Upper lobe of left lung (tissue), 4 donors: Measurements from ENCODE around the gene CIAO2B.

Source experiments
- POLR2A ChIP-seq, 4 donors: fragments of 450-650 bp; IDR thresholded peaks; one replicate each; pipeline ENCODE4 v1.5.1; 2016 to 2017; ENCODE audit warnings: antibody characterized with exemption in 4 of 4, mild to moderate bottlenecking in 2 of 4
- TF ChIP-seq, protein P1 (sequence below), 6 experiments: fragments of 450-650 bp in 4 of 6; fragments of 200-600 bp in 2 of 6; sonication (generic) in 2 of 6; IDR thresholded peaks; one replicate each; pipeline ENCODE4 v1.5.1; 2016 to 2019; ENCODE audit warnings: antibody characterized with exemption in 6 of 6

DNA sequence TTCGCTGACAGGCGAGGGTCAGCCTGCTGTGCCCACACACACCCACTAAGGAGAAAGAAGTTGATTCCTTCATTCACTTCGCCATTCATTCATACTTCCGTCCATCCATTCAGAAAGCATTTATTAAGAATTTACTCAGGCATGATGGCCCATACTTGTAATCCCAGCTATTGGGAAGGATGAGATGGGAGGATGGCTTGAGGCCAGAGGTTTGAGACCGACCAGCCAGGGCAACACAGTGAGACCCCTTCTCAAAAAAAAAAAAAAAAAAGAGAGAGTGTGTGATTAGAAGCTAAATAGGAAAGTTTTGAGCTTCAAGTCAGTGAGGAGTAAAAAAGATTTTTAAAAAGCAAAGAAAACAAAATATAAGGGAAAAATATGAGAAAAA is 9.8 kb upstream of the CIAO2B start:
- TF ChIP-seq, protein P1, sequence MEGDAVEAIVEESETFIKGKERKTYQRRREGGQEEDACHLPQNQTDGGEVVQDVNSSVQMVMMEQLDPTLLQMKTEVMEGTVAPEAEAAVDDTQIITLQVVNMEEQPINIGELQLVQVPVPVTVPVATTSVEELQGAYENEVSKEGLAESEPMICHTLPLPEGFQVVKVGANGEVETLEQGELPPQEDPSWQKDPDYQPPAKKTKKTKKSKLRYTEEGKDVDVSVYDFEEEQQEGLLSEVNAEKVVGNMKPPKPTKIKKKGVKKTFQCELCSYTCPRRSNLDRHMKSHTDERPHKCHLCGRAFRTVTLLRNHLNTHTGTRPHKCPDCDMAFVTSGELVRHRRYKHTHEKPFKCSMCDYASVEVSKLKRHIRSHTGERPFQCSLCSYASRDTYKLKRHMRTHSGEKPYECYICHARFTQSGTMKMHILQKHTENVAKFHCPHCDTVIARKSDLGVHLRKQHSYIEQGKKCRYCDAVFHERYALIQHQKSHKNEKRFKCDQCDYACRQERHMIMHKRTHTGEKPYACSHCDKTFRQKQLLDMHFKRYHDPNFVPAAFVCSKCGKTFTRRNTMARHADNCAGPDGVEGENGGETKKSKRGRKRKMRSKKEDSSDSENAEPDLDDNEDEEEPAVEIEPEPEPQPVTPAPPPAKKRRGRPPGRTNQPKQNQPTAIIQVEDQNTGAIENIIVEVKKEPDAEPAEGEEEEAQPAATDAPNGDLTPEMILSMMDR (IDR thresholded peaks at IDR 0.05) = no peak
- TF ChIP-seq POLR2A (IDR thresholded peaks at IDR 0.05) = no peak
